Esophagus muscularis mucosa (tissue), 4 donors: ENCODE measurements around the gene BGLAP. TPM values are rescaled to one million over a fixed set of nuclear protein-coding genes. Genes with fewer than 3 reads are reported as not detected.

Experiments
- DNase-seq: peaks from one replicate; pipeline ENCODE4 v3.0.0-alpha.2; 2017; ENCODE audit errors: extremely low spot score
- H3K27ac ChIP-seq, 4 donors: fragments of 200-600 bp; sonication (generic); replicated peaks in 1 of 4; 1 replicate in 3 of 4; 2 replicates in 1 of 4; pipeline ENCODE4 v1.5.1; 2016 to 2019; ENCODE audit warnings: mild to moderate bottlenecking in 1 of 4
- H3K27me3 ChIP-seq, 4 donors: fragments of 200-600 bp; sonication (generic); one replicate each; pipeline versions ENCODE4 v1.5.1 to v1.6.0; 2016 to 2019
- H3K36me3 ChIP-seq, 4 donors: fragments of 200-600 bp; sonication (generic); one replicate each; pipeline ENCODE4 v1.5.1; 2016 to 2019
- H3K4me1 ChIP-seq, 4 donors: fragments of 200-600 bp; sonication (generic); one replicate each; pipeline ENCODE4 v1.5.1; 2016 to 2019
- H3K4me3 ChIP-seq, 4 donors: fragments of 200-600 bp; sonication (generic); 1 replicate in 2 of 4; 2 replicates in 2 of 4; pipeline ENCODE4 v1.5.1; 2016 to 2019; ENCODE audit warnings: mild to moderate bottlenecking in 4 of 4, moderate library complexity in 1 of 4
- H3K9me3 ChIP-seq, 4 donors: fragments of 200-600 bp; sonication (generic); 1 replicate in 3 of 4; 2 replicates in 1 of 4; pipeline ENCODE4 v1.5.1; 2016 to 2019
- EP300 ChIP-seq: sonication (generic); formaldehyde crosslinking; IDR thresholded peaks from one replicate; pipeline ENCODE4 v1.6.1; 2017; ENCODE audit warnings: antibody characterized with exemption
- POLR2A ChIP-seq: fragments of 450-650 bp; IDR thresholded peaks from one replicate; pipeline ENCODE4 v1.6.1; 2017; ENCODE audit warnings: antibody characterized with exemption, moderate library complexity, mild to moderate bottlenecking, low read depth
- POLR2AphosphoS5 ChIP-seq, 2 donors: sonication (generic); formaldehyde crosslinking; IDR thresholded peaks; one replicate each; pipeline ENCODE4 v1.6.1; 2017; ENCODE audit warnings: antibody characterized with exemption in 2 of 2
- whole genome bisulfite sequencing: methylation state at CpG from one replicate; pipeline ENCODE4 v1.1.5; 2018; 5-methylcytosine and 5-hydroxymethylcytosine counted together
- intact Hi-C: fragments of 100-400 bp; cut with DNase I; formaldehyde crosslinking; loops from one replicate; pipeline ENCODE4 v1.15.1; 2023
- total RNA-seq, 4 donors: library from RNA; depleted of rRNA; stranded (reverse); fragments of >200 nt; gene quantifications; one replicate each; pipeline versions ENCODE4 v1.1.0 to v1.2.1, GENCODE V29; 2016
- TF ChIP-seq, protein P1 (sequence below), 3 experiments: fragments of 200-600 bp in 2 of 3; fragments of 450-650 bp in 1 of 3; sonication (generic) in 2 of 3; IDR thresholded peaks; one replicate each; pipeline ENCODE4 v1.5.1; 2017 to 2019; ENCODE audit warnings: antibody characterized with exemption in 3 of 3, mild to moderate bottlenecking in 2 of 3, moderate library complexity in 1 of 3

Gene BGLAP
- total RNA-seq, 4 donors from 2014 or later, result 2.4 TPM; not detected in 3

DNA sequence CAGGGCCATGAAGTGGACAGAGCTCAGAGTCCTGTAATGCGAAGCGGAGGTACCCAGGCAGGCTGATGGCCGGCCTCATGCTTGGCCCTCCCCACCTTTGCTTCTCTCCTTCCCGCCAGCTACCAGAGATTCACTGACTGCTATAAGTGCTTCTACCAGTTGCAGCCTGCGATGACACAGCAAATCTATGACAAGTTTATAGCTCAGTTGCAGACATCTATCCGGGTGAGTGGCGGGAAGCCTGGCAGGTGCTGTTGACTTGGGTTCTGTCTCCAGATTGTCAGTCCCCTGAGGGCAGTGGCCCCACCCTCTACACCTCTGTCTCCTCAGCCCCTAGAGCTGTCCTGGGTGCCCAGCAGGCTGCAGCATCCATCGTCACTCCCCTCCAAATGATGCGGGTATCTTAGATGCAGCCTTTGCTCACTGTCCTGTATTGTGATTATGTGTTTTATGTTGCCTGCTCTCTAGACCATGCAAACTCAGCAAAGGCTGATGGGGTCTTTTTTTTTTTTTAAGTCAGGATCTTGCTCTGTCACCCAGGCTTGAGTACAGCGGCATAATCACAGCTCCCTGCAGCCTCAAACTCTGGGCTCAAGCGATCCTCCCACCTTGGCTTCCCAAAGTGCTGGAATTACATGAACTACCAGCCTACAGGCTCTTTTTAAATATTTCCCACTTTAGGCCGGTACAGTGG is 9.6 kb upstream of the BGLAP start:
- WGBS, result 97% methylated on average over 12 of the region's 12 CpGs

DNA sequence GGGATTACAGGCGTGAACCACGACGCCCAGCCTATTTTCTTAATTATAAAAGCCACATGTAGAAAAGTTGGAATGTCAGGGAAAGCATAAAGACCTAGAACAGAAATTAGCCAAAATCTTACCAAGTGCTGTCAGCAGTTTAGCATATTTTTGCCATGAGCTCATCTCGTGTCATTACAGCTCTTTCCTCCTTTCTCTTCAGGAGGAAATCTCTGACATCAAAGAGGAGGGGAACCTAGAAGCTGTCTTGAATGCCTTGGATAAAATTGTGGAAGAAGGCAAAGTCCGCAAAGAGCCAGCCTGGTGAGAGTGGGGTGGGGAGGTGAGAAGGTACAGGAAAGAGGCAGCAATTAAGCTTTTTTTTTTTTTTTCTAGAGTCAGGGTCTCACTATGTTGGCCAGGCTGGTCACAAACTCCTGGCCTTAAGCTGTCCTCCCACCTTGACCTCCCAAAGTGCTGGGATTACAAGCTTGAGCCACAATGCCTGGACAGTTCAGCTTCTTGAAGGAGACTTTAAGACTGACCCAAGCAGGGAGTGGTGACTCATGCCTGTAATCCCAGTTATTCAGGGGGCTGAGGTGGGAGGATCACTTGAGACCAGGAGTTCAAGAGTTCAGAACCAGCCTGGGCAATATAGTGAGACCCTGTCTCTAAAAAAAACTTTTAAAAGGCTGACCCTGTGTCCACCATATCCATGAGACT is 8.4 kb upstream of the BGLAP start:
- TF ChIP-seq POLR2A (no peak), POLR2AphosphoS5 (IDR thresholded peaks at IDR 0.05) (no peak)
- 84% methylated on average over 5 of the region's 5 CpGs for WGBS
- Histone ChIP-seq H3K4me1 (peaks cover 0 to 18% (median 14%) of the 10 kb centered on the region in 4 donors), H3K36me3 (peaks cover 21 to 72% (median 55%) of the 10 kb centered on the region in 4 donors), H3K9me3 (no peaks in the 10 kb centered on the region), H3K27ac (no peak overlapping the region), H3K4me3 (no peak overlapping the region), H3K27me3 (no peaks in the 10 kb centered on the region)
- intact Hi-C loops, result no loop called here
- no peak for DNase-seq

More for the DNA sequence above, 9.6 kb upstream of the BGLAP start:
- no peaks in the 10 kb centered on the region for H3K9me3 ChIP-seq
- TF ChIP-seq EP300, result no peak
- TF ChIP-seq, protein P1, sequence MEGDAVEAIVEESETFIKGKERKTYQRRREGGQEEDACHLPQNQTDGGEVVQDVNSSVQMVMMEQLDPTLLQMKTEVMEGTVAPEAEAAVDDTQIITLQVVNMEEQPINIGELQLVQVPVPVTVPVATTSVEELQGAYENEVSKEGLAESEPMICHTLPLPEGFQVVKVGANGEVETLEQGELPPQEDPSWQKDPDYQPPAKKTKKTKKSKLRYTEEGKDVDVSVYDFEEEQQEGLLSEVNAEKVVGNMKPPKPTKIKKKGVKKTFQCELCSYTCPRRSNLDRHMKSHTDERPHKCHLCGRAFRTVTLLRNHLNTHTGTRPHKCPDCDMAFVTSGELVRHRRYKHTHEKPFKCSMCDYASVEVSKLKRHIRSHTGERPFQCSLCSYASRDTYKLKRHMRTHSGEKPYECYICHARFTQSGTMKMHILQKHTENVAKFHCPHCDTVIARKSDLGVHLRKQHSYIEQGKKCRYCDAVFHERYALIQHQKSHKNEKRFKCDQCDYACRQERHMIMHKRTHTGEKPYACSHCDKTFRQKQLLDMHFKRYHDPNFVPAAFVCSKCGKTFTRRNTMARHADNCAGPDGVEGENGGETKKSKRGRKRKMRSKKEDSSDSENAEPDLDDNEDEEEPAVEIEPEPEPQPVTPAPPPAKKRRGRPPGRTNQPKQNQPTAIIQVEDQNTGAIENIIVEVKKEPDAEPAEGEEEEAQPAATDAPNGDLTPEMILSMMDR (IDR thresholded peaks at IDR 0.05), result no peak
- no peak for DNase-seq
- H3K36me3 ChIP-seq, result peaks cover 16 to 70% (median 47%) of the 10 kb centered on the region in 4 donors
- H3K4me3 ChIP-seq, result no peak overlapping the region
- no peaks in the 10 kb centered on the region for H3K27me3 ChIP-seq
- H3K27ac ChIP-seq, result no peak overlapping the region
- H3K4me1 ChIP-seq, result peaks cover 0 to 18% (median 14%) of the 10 kb centered on the region in 4 donors
- intact Hi-C loops, result no loop called here

DNA sequence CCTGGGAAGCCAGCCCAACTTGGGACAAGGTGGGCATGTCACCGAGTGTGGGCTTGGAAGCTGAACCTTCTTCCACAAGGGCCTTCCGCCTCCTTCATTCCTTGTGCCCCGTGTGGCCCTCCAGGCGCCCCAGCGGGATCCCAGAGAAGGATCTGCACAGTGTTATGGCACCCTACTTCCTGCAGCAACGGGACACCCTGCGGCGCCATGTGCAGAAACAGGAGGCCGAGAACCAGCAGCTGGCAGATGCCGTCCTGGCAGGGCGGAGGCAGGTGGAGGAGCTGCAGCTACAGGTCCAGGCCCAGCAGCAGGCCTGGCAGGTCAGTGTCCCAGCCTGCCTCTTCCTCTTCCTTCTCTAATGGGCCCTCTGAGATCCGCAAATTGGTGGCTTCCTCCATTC is 5.8 kb upstream of the BGLAP start:
- no peak overlapping the region for H3K4me3 ChIP-seq
- WGBS, result 91% methylated on average over 4 of the region's 12 CpGs

DNA sequence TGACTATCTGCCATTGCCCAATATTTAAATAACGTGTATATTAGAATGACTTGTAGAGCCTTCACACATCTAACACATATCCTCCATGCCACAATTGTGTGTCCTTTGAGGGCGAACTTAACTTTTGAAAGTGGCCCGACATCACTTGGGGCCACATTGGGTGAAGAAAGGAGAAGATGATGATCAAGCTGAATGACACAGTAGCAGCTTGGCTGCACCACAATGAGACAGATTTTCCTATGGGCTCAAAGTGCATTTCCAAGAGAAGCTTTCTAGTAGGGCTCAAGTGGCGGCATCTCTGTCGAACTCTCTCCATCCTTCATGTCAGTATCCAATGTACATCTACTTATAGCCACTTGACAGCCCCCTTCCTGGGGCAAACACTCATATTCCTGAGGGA is 3.7 kb upstream of the BGLAP start:
- Histone ChIP-seq H3K27me3 (no peaks in the 10 kb centered on the region), H3K36me3 (peaks cover 32 to 90% (median 82%) of the 10 kb centered on the region in 4 donors), H3K27ac (no peak overlapping the region), H3K4me1 (no peaks in the 10 kb centered on the region), H3K4me3 (no peak overlapping the region), H3K9me3 (no peaks in the 10 kb centered on the region)
- TF ChIP-seq EP300 (no peak), POLR2AphosphoS5 (IDR thresholded peaks at IDR 0.05) (no peak), POLR2A (no peak)
- TF ChIP-seq, protein P1 (IDR thresholded peaks at IDR 0.05), result no peak
- intact Hi-C loops, result no loop called here
- DNase-seq, result no peak
- whole genome bisulfite sequencing, result 95% methylated on average over 5 of the region's 5 CpGs

More for the DNA sequence above, 5.8 kb upstream of the BGLAP start:
- no peak for TF ChIP-seq POLR2AphosphoS5 (IDR thresholded peaks at IDR 0.05)
- no peak for TF ChIP-seq EP300
- TF ChIP-seq POLR2A, result no peak
- TF ChIP-seq, protein P1 (IDR thresholded peaks at IDR 0.05), result no peak
- no peak overlapping the region for H3K27ac ChIP-seq
- intact Hi-C loops, result no loop called here
- no peaks in the 10 kb centered on the region for H3K9me3 ChIP-seq
- no peak for DNase-seq
- no peaks in the 10 kb centered on the region for H3K27me3 ChIP-seq
- peaks cover 32 to 90% (median 73%) of the 10 kb centered on the region in 4 donors for H3K36me3 ChIP-seq
- H3K4me1 ChIP-seq, result no peaks in the 10 kb centered on the region

DNA sequence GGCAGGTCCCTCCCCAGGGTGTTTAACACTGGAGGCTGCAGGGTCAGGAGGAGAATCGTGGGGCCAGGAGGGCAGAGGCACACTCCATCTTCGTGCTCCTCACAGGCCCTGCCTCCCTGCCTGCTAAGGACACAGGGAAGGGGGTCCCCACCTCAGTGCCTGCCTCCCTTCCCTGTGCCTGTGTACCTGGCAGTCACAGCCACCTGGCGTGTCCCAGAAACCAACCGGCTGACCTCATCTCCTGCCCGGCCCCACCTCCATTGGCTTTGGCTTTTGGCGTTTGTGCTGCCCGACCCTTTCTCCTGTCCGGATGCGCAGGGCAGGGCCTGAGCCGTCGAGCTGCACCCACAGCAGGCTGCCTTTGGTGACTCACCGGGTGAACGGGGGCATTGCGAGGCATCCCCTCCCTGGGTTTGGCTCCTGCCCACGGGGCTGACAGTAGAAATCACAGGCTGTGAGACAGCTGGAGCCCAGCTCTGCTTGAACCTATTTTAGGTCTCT is 623 bp upstream of the BGLAP start:
- H3K4me1 ChIP-seq, result peaks cover 12 to 18% (median 13%) of the 10 kb centered on the region in 4 donors
- 70% methylated on average over 10 of the region's 15 CpGs for WGBS
- H3K36me3 ChIP-seq, result peaks cover 27 to 58% (median 56%) of the 10 kb centered on the region in 4 donors

More for the DNA sequence above, 623 bp upstream of the BGLAP start:
- no peak for TF ChIP-seq EP300
- TF ChIP-seq, protein P1 (IDR thresholded peaks at IDR 0.05), result no peak
- TF ChIP-seq POLR2A, result no peak
- no peak for TF ChIP-seq POLR2AphosphoS5 (IDR thresholded peaks at IDR 0.05)
- H3K4me3 ChIP-seq, result no peak overlapping the region
- no peaks in the 10 kb centered on the region for H3K9me3 ChIP-seq
- intact Hi-C loops, result no loop called here
- no peak for DNase-seq
- H3K27ac ChIP-seq, result no peak overlapping the region
- H3K27me3 ChIP-seq, result peaks cover 0 to 27% (median 8%) of the 10 kb centered on the region in 4 donors
